HepG2 (cell line): Measurements from ENCODE around the gene ASF1B. TPM values are rescaled to one million over a fixed set of nuclear protein-coding genes. Genes with fewer than 3 reads are reported as not detected.
A peak's percentile ranks its signal among the peaks of the same experiment; 100 is the strongest.

Experiments
- FOXP4 ChIP-seq: sonication (generic); formaldehyde crosslinking; IDR thresholded peaks from 2 replicates; pipeline ENCODE4 v1.4.0; 2020; ENCODE audit warnings: missing genetic modification reagents
- GATAD1 ChIP-seq: IDR thresholded peaks from 2 replicates; pipeline ENCODE4 v1.6.1; 2016; ENCODE audit warnings: missing genetic modification reagents, missing compliant biosample characterization
- GTF3A ChIP-seq: sonication (generic); formaldehyde crosslinking; conservative IDR thresholded peaks from 2 replicates; pipeline ENCODE4 v1.4.0; 2020; ENCODE audit warnings: mild to moderate bottlenecking, missing genetic modification reagents
- IRF2 ChIP-seq: IDR thresholded peaks from 2 replicates; pipeline ENCODE4 v1.6.1; 2018; ENCODE audit warnings: missing genetic modification reagents, missing compliant biosample characterization
- NFYB ChIP-seq: sonication (generic); formaldehyde crosslinking; IDR thresholded peaks from 2 replicates; pipeline ENCODE4 v1.4.0; 2020; ENCODE audit warnings: missing genetic modification reagents
- PCBP1 ChIP-seq: fragments of 200-400 bp; formaldehyde crosslinking; IDR thresholded peaks from 2 replicates; pipeline ENCODE4 v1.6.1; 2017; ENCODE audit warnings: mild to moderate bottlenecking, low read depth, low read length, borderline replicate concordance
- RBFOX2 ChIP-seq: fragments of 200-400 bp; formaldehyde crosslinking; IDR thresholded peaks from 2 replicates; pipeline ENCODE4 v1.6.1; 2017; ENCODE audit warnings: low read depth, mild to moderate bottlenecking, low read length
- ZIK1 ChIP-seq: sonication (generic); formaldehyde crosslinking; IDR thresholded peaks from 2 replicates; pipeline ENCODE4 v1.5.0; 2020; ENCODE audit warnings: mild to moderate bottlenecking, low read depth, missing genetic modification reagents, borderline replicate concordance
- ZNF547 ChIP-seq: sonication (generic); formaldehyde crosslinking; IDR thresholded peaks from 2 replicates; pipeline ENCODE4 v1.5.1; 2020; ENCODE audit warnings: mild to moderate bottlenecking, missing genetic modification reagents
- ZNF605 ChIP-seq: sonication (generic); formaldehyde crosslinking; IDR thresholded peaks from 2 replicates; pipeline ENCODE4 v1.8.0; 2022; ENCODE audit warnings: mild to moderate bottlenecking, missing genetic modification reagents
- ZNF607 ChIP-seq: sonication (generic); formaldehyde crosslinking; IDR thresholded peaks from 2 replicates; pipeline ENCODE4 v1.5.1; 2020; ENCODE audit warnings: missing genetic modification reagents, mild to moderate bottlenecking, borderline replicate concordance
- ZSCAN31 ChIP-seq: sonication (generic); formaldehyde crosslinking; IDR thresholded peaks from 2 replicates; pipeline ENCODE4 v1.5.0; 2020; ENCODE audit warnings: low read depth, mild to moderate bottlenecking, missing genetic modification reagents
- ZSCAN5A ChIP-seq: sonication (generic); formaldehyde crosslinking; IDR thresholded peaks from 2 replicates; pipeline ENCODE4 v1.8.0; 2022; ENCODE audit warnings: mild to moderate bottlenecking, missing genetic modification reagents, borderline replicate concordance
- polyA plus RNA-seq, 8 experiments: library from polyadenylated mRNA; depleted of rRNA in 3 of 8; stranded (reverse) in 7 of 8; unstranded in 1 of 8; fragments of >200 nt; fragmentation: Illumina TruSeq in 4 of 8; extraction: Trizol in 4 of 8; gene quantifications; 2 replicates each; pipeline versions ENCODE4 v1.2.1 to v1.2.3, GENCODE V29; 2011 to 2016; ENCODE audit warnings: low read depth in 4 of 8, missing spikeins in 1 of 8, mixed read lengths in 1 of 8; ENCODE audit not compliant: insufficient read depth in 1 of 8
- total RNA-seq, 5 experiments: library from RNA; depleted of rRNA; stranded (reverse); fragments of >200 nt; fragmentation: Illumina TruSeq; extraction: Trizol; gene quantifications; 2 replicates each; pipeline ENCODE4 v1.2.3, GENCODE V29; 2016; ENCODE audit warnings: low read depth in 1 of 5

ASF1B gene
- total and polyA plus RNA-seq, 2 of the 13 experiments (the other 11 are each of a cell fraction or from before 2014, with no cell fraction given), result 18.2 to 24.8 TPM

DNA sequence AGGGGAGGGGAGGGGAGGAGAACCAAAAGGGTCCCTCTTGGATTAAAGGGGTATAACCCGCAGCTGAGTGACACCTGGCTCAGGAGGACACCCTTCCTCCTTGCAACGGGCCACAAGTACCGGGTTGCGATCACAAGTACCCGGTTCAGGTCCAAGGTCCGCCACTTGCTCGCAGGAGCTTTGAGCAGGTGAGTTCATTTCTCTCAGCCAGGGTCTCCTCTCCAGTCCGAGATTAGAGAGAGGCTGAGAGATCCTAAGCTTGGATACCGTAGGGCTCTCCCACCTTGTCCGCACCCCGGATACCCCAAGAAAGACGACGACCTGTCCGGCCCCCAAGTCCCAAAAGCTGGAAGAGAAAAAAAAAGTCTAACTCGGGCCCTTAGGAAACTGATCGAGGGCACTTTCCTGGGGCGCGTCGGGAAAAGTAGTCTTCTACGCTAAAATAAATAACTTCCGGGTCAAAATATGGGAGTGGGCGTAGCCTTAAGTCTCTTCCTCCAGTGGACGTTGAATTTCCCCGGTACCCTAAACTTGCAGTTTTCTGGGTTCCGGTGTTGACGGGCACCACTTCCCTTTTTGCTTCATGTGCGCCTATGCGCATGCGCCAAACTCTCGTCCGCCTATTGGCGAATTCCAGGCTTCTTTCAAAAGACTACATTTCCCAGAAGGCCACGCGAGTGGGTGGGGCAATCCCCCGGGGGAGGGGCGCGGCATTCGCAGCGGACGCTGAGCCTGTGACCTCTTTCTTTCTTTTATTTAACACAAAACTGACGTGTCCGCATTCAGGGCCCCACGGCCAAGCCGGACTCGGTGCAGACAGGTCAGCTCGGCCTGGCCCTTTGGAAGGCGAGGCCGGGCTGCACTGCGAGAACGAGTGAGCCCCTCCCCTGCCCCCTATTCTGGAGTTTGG, 55.2 kb downstream of the ASF1B start (continued):
- TF ChIP-seq PCBP1 (0 out of 2 replicates have a peak, but pooled peaks have one; percentile 39), GATAD1 (CRISPR knock-in tag) (peak; percentile 85), ZSCAN31 (CRISPR knock-in tag) (peak; percentile 17; the same call in 1 of the 2 replicates), NFYB (CRISPR knock-in tag) (peak; percentile 84), IRF2 (CRISPR knock-in tag) (peak; percentile 90), RBFOX2 (peak; percentile 91), GTF3A (CRISPR knock-in tag) (0 out of 2 replicates have a peak, but pooled peaks have one; percentile 8), FOXP4 (CRISPR knock-in tag) (peak; percentile 48; the same call in 1 of the 2 replicates), ZNF607 (peak; percentile 51; the same call in 1 of the 2 replicates), ZSCAN5A (0 out of 2 replicates have a peak, but pooled peaks have one; percentile 23), ZNF547 (CRISPR knock-in tag) (no peak; the same call in 1 of the 2 replicates), ZNF605 (CRISPR knock-in tag) (peak; percentile 10; the same call in 1 of the 2 replicates), ZIK1 (0 out of 2 replicates have a peak, but pooled peaks have one; percentile 28)
